DMS79 (cell line): ENCODE results near the gene C2.
"Not testable (repeated sequence)": the region's sequence is repeated elsewhere in the genome, so short reads cannot be mapped to it uniquely, and the experiment has no call there.

Source experiments
- DNase-seq: peaks from one replicate; lab custom pipeline; 2025; lab: John Stamatoyannopoulos, UW

The C2 gene

GRCh38 chr6:31979238-31979898, 51.9 kb downstream of the C2 start:
- DNase-seq = no peak

GRCh38 chr6:31980195-31980876, 52.8 kb downstream of the C2 start:
- DNase-seq = not testable (repeated sequence)

- not testable (repeated sequence) for DNase-seq
Observed at GRCh38 chr6:31980998-31981397, 53.5 kb downstream of the C2 start.

DNA sequence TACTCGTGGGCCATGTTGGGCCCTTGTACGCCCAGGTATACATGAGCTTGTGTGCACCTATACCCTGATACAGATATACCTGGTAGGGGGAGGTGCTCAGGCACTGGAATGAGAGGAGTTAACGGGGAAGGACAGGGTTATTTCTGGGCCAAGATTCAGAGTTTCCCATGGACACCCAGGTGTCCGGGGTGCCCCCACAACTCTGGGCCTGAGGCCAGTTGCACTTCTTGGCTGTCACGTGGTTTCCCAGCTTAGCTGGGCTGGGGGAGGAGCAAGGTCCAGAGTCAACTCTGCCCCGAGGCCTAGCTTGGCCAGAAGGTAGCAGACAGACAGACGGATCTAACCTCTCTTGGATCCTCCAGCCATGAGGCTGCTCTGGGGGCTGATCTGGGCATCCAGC, 54.2 kb downstream of the C2 start, which contains the start of gene C4A:
C4A (plus strand) TSS at position 314 of the 400 bp plus-strand sequence; CDS start at position 365, 51 bp downstream.
- not testable (repeated sequence) for DNase-seq

DNA sequence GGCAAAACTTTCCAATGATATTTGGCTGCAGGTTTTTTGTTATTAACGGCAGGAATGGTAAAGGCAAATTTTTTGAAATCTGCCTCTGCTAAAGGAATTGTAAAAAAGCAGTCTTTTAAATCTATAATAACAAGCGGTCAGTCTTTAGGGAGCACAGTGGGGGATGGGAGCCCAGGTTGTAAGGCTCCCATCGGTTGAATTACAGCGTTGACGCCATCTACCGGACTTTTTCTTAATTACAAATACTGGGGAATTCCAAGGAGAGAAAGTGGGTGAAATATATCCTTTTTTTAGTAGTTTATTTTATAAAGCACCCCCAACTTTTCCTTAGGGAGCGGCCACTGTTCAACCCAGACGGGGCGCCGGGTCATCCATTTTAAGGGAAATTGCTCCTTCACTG, 61.8 kb downstream of the C2 start:
- DNase-seq = not testable (repeated sequence)

DNA sequence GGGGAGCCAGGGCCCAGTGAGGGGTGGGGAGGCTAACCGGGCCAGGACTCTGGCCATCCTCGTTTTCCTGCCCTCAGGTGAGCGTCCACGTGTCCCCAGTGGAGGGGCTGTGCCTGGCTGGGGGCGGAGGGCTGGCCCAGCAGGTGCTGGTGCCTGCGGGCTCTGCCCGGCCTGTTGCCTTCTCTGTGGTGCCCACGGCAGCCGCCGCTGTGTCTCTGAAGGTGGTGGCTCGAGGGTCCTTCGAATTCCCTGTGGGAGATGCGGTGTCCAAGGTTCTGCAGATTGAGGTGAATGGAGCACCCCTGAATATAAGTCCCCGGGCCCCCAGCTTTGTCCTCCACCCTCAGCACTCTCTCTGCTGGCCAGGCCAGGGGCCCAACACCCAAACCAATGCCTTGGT, 66.9 kb downstream of the C2 start:
- not testable (repeated sequence) for DNase-seq
